CD4-positive, CD25-positive, alpha-beta regulatory T cell (primary cell): ENCODE results near the gene CRP. TPM values are rescaled to one million over a fixed set of nuclear protein-coding genes. Genes with fewer than 3 reads are reported as not detected.

Experiments
- ATAC-seq, 2 donors: fragments of 150-1000 bp; cut with Tn5 transposase; one replicate each; pipeline ENCODE4 v1.10.0; 2021; ENCODE audit warnings: low read depth in 2 of 2, moderate number of reproducible peaks in 2 of 2, moderate library complexity in 1 of 2
- DNase-seq, 3 donors: peaks; one replicate each; pipeline versions ENCODE4 v3.0.0 to v3.0.0-alpha.2; 2012 to 2022; ENCODE audit warnings: mixed read lengths in 1 of 3
- H3K27ac ChIP-seq: one replicate; pipeline ENCODE4 v1.7.0; 2013; ENCODE audit warnings: mild to moderate bottlenecking, low read length; ENCODE audit not compliant: insufficient read depth, poor library complexity, severe bottlenecking
- H3K27me3 ChIP-seq: one replicate; pipeline ENCODE4 v1.7.0; 2013; ENCODE audit warnings: low read length; ENCODE audit not compliant: control insufficient read depth, insufficient read depth
- H3K36me3 ChIP-seq: one replicate; pipeline ENCODE4 v1.7.0; 2013; ENCODE audit warnings: mild to moderate bottlenecking, low read length, moderate library complexity; ENCODE audit not compliant: control insufficient read depth, insufficient read depth
- H3K4me1 ChIP-seq: 2 replicates; pipeline ENCODE4 v1.7.0; 2013; ENCODE audit warnings: mild to moderate bottlenecking, low read length; ENCODE audit not compliant: insufficient read depth, control insufficient read depth, poor library complexity, severe bottlenecking
- H3K4me3 ChIP-seq: one replicate; pipeline ENCODE4 v1.7.0; 2013; ENCODE audit warnings: low read depth, mild to moderate bottlenecking, low read length, moderate library complexity
- H3K9me3 ChIP-seq, 2 experiments: 1 replicate in 1 of 2; 2 replicates in 1 of 2; pipeline ENCODE4 v1.7.0; 2013; ENCODE audit warnings: low read length in 2 of 2, mild to moderate bottlenecking in 1 of 2, moderate library complexity in 1 of 2; ENCODE audit not compliant: control insufficient read depth in 2 of 2
- H3K27ac Mint-ChIP-seq, 3 donors: one replicate each; pipeline ENCODE4 v1.8.0; 2020 to 2022; ENCODE audit warnings: mild to moderate bottlenecking in 3 of 3, mixed read lengths in 3 of 3, moderate library complexity in 2 of 3
- H3K27me3 Mint-ChIP-seq: one replicate; pipeline ENCODE4 v1.8.0; 2022; ENCODE audit warnings: mild to moderate bottlenecking, mixed read lengths
- H3K36me3 Mint-ChIP-seq: one replicate; pipeline ENCODE4 v1.8.0; 2020; ENCODE audit warnings: mixed read lengths
- H3K4me1 Mint-ChIP-seq, 4 donors: one replicate each; pipeline ENCODE4 v1.8.0; 2020 to 2022; ENCODE audit warnings: mixed read lengths in 4 of 4, mild to moderate bottlenecking in 1 of 4
- H3K4me3 Mint-ChIP-seq, 4 donors: one replicate each; pipeline ENCODE4 v1.8.0; 2020 to 2022; ENCODE audit warnings: mild to moderate bottlenecking in 4 of 4, mixed read lengths in 4 of 4, moderate library complexity in 3 of 4
- H3K9me3 Mint-ChIP-seq, 7 donors: one replicate each; pipeline ENCODE4 v1.8.0; 2020 to 2022; ENCODE audit warnings: mixed read lengths in 7 of 7, mild to moderate bottlenecking in 3 of 7, moderate library complexity in 2 of 7
- polyA plus RNA-seq, 4 donors: library from polyadenylated mRNA; unstranded; fragments of 300-500 nt; fragmentation: Illumina TruSeq; gene quantifications; one replicate each; pipeline ENCODE4 v1.2.3, GENCODE V29; 2021
- total RNA-seq: library from RNA; stranded (reverse); gene quantifications from one replicate; pipeline ENCODE4 v1.2.3, GENCODE V29; 2022

CRP gene
- total and polyA plus RNA-seq, 5 donors from 2014 or later, result not detected

- Histone ChIP-seq H3K4me1 (no peaks in the 10 kb centered on the region), H3K9me3 (peaks cover 0 to 9% of the 10 kb centered on the region in 2 experiments), H3K36me3 (no peaks in the 10 kb centered on the region), H3K27me3 (peaks cover 5% of the 10 kb centered on the region), H3K4me3 (no peak overlapping the region), H3K27ac (no peak overlapping the region)
- H3K36me3 Mint-ChIP-seq, result no peaks in the 10 kb centered on the region
- H3K27ac Mint-ChIP-seq, result no peak overlapping the region
- H3K4me1 Mint-ChIP-seq, result no peaks in the 10 kb centered on the region
- no peak for ATAC-seq
- H3K27me3 Mint-ChIP-seq, result peaks cover 11% of the 10 kb centered on the region
- H3K9me3 Mint-ChIP-seq, result peaks cover 5 to 25% (median 8%) of the 10 kb centered on the region in 7 donors
- DNase-seq, result no peak
- H3K4me3 Mint-ChIP-seq, result no peak overlapping the region
Observed at GRCh38 chr1:159715855-159716254, 1.5 kb upstream of the CRP start.

GRCh38 chr1:159712080-159712479, 2.3 kb downstream of the CRP start:
- Histone ChIP-seq H3K36me3 (no peaks in the 10 kb centered on the region), H3K9me3 (no peaks in the 10 kb centered on the region), H3K4me3 (no peak overlapping the region), H3K27ac (no peak overlapping the region), H3K4me1 (no peaks in the 10 kb centered on the region), H3K27me3 (no peaks in the 10 kb centered on the region)
- Mint-ChIP-seq H3K36me3 (no peaks in the 10 kb centered on the region), H3K9me3 (peaks cover 0 to 2% (median 0%) of the 10 kb centered on the region in 7 donors), H3K4me1 (no peaks in the 10 kb centered on the region), H3K4me3 (no peak overlapping the region), H3K27ac (no peak overlapping the region), H3K27me3 (no peaks in the 10 kb centered on the region)
- DNase-seq (no peak), ATAC-seq (no peak)

GRCh38 chr1:159707472-159708260, 6.7 kb downstream of the CRP start:
- ATAC-seq, result no peak
- H3K4me1 Mint-ChIP-seq, result no peaks in the 10 kb centered on the region
- H3K4me3 Mint-ChIP-seq, result no peak overlapping the region

GRCh38 chr1:159705904-159706256, 8.5 kb downstream of the CRP start:
- Mint-ChIP-seq H3K4me3 (no peak overlapping the region), H3K27ac (no peak overlapping the region), H3K36me3 (no peaks in the 10 kb centered on the region), H3K9me3 (peaks cover 0 to 2% (median 0%) of the 10 kb centered on the region in 7 donors), H3K27me3 (peaks cover 9% of the 10 kb centered on the region), H3K4me1 (no peaks in the 10 kb centered on the region)
- no peak for ATAC-seq
- peaks cover 5% of the 10 kb centered on the region for H3K27me3 ChIP-seq
- no peak for DNase-seq
- no peaks in the 10 kb centered on the region for H3K9me3 ChIP-seq
- no peaks in the 10 kb centered on the region for H3K36me3 ChIP-seq
- no peaks in the 10 kb centered on the region for H3K4me1 ChIP-seq
- H3K27ac ChIP-seq, result no peak overlapping the region
- H3K4me3 ChIP-seq, result no peak overlapping the region

More at GRCh38 chr1:159707472-159708260, 6.7 kb downstream of the CRP start:
- Mint-ChIP-seq H3K9me3 (no peaks in the 10 kb centered on the region), H3K27ac (no peak overlapping the region), H3K27me3 (peaks cover 8% of the 10 kb centered on the region), H3K36me3 (no peaks in the 10 kb centered on the region)
- DNase-seq, result no peak
- Histone ChIP-seq H3K9me3 (no peaks in the 10 kb centered on the region), H3K27me3 (no peaks in the 10 kb centered on the region), H3K27ac (no peak overlapping the region), H3K4me1 (no peaks in the 10 kb centered on the region), H3K4me3 (no peak overlapping the region), H3K36me3 (no peaks in the 10 kb centered on the region)

- no peaks in the 10 kb centered on the region for H3K4me1 Mint-ChIP-seq
- no peak overlapping the region for H3K27ac Mint-ChIP-seq
- Histone ChIP-seq H3K4me3 (no peak overlapping the region), H3K27ac (no peak overlapping the region), H3K27me3 (peaks cover 5% of the 10 kb centered on the region), H3K9me3 (no peaks in the 10 kb centered on the region), H3K36me3 (no peaks in the 10 kb centered on the region), H3K4me1 (no peaks in the 10 kb centered on the region)
- no peak for ATAC-seq
- no peaks in the 10 kb centered on the region for H3K36me3 Mint-ChIP-seq
- peaks cover 0 to 2% (median 0%) of the 10 kb centered on the region in 7 donors for H3K9me3 Mint-ChIP-seq
- H3K4me3 Mint-ChIP-seq, result no peak overlapping the region
- peaks cover 9% of the 10 kb centered on the region for H3K27me3 Mint-ChIP-seq
- DNase-seq, result no peak
Observed at GRCh38 chr1:159705251-159705903, 9.0 kb downstream of the CRP start.

GRCh38 chr1:159704481-159704880, 9.9 kb downstream of the CRP start:
- no peak overlapping the region for H3K4me3 Mint-ChIP-seq
- Histone ChIP-seq H3K4me1 (no peaks in the 10 kb centered on the region), H3K4me3 (no peak overlapping the region), H3K27ac (no peak overlapping the region), H3K36me3 (no peaks in the 10 kb centered on the region), H3K27me3 (peaks cover 5% of the 10 kb centered on the region), H3K9me3 (no peaks in the 10 kb centered on the region)
- DNase-seq (no peak), ATAC-seq (no peak)
- no peak overlapping the region for H3K27ac Mint-ChIP-seq
- H3K27me3 Mint-ChIP-seq, result peaks cover 15% of the 10 kb centered on the region
- no peaks in the 10 kb centered on the region for H3K36me3 Mint-ChIP-seq
- H3K4me1 Mint-ChIP-seq, result no peaks in the 10 kb centered on the region
- peaks cover 0 to 2% (median 0%) of the 10 kb centered on the region in 7 donors for H3K9me3 Mint-ChIP-seq

- H3K4me1 ChIP-seq, result no peaks in the 10 kb centered on the region
- Mint-ChIP-seq H3K36me3 (no peaks in the 10 kb centered on the region), H3K27me3 (peaks cover 26% of the 10 kb centered on the region), H3K27ac (no peak overlapping the region), H3K4me3 (no peak overlapping the region), H3K9me3 (peaks cover 0 to 2% (median 0%) of the 10 kb centered on the region in 7 donors), H3K4me1 (no peaks in the 10 kb centered on the region)
- no peak for DNase-seq
- H3K27me3 ChIP-seq, result peaks cover 7% of the 10 kb centered on the region
- H3K9me3 ChIP-seq, result no peaks in the 10 kb centered on the region
- no peak overlapping the region for H3K27ac ChIP-seq
- ATAC-seq, result no peak
- no peaks in the 10 kb centered on the region for H3K36me3 ChIP-seq
- H3K4me3 ChIP-seq, result no peak overlapping the region
Observed at GRCh38 chr1:159700312-159700711, 14.1 kb downstream of the CRP start.

GRCh38 chr1:159699653-159700052, 14.7 kb downstream of the CRP start:
- Mint-ChIP-seq H3K27ac (no peak overlapping the region), H3K4me1 (no peaks in the 10 kb centered on the region), H3K27me3 (peaks cover 26% of the 10 kb centered on the region), H3K4me3 (no peak overlapping the region), H3K36me3 (no peaks in the 10 kb centered on the region), H3K9me3 (peaks cover 0 to 2% (median 0%) of the 10 kb centered on the region in 7 donors)
- peaks cover 9% of the 10 kb centered on the region for H3K27me3 ChIP-seq
- no peak for ATAC-seq
- H3K9me3 ChIP-seq, result no peaks in the 10 kb centered on the region
- no peaks in the 10 kb centered on the region for H3K36me3 ChIP-seq
- H3K27ac ChIP-seq, result no peak overlapping the region
- H3K4me3 ChIP-seq, result no peak overlapping the region
- DNase-seq, result no peak
- H3K4me1 ChIP-seq, result no peaks in the 10 kb centered on the region
